Gastrocnemius medialis (tissue), 4 donors: ENCODE results near the gene LRRK1.

Experiments
- POLR2A ChIP-seq, 2 donors: fragments of 450-650 bp; IDR thresholded peaks; one replicate each; pipeline ENCODE4 v1.6.1; 2017; ENCODE audit warnings: antibody characterized with exemption in 2 of 2, mild to moderate bottlenecking in 2 of 2, moderate library complexity in 2 of 2
- TF ChIP-seq, protein P1 (sequence below), 5 experiments: fragments of 450-650 bp in 3 of 5; fragments of 200-600 bp in 2 of 5; sonication (generic) in 2 of 5; IDR thresholded peaks in 4 of 5; conservative IDR thresholded peaks in 1 of 5; 1 replicate in 4 of 5; 2 replicates in 1 of 5; pipeline ENCODE4 v1.5.1; 2016 to 2019; ENCODE audit warnings: antibody characterized with exemption in 5 of 5, mild to moderate bottlenecking in 3 of 5, moderate library complexity in 3 of 5

DNA sequence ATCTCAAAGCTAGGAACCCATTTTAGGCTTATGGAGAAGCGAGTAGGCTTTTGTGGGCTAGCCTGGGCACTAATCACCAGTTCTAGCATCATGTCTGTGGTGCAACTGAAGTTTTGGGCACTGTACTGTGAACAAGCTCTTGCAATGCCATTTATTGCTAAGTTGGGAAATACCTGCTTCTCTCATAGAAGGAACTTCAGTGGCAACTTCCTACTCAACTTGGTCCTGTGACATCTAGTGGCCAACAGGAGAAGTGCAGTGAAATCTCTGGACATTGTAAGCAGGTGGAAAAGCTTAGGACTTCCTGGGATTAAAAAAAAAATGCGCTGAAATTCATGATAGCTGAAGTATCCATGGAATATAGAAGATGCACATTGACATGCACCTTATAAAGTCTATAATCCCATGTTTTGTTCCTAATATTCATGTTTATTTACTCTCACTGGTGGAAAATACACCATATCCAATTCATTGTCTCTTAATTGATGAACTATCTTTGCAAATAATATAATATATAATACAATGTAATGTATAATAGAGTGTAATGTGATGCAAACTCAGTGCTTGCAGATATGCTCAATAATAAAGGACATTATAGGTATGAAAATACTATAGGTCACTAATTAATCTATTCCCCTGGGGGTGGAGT lies 46.0 kb upstream of the LRRK1 start:
- TF ChIP-seq, protein P1, sequence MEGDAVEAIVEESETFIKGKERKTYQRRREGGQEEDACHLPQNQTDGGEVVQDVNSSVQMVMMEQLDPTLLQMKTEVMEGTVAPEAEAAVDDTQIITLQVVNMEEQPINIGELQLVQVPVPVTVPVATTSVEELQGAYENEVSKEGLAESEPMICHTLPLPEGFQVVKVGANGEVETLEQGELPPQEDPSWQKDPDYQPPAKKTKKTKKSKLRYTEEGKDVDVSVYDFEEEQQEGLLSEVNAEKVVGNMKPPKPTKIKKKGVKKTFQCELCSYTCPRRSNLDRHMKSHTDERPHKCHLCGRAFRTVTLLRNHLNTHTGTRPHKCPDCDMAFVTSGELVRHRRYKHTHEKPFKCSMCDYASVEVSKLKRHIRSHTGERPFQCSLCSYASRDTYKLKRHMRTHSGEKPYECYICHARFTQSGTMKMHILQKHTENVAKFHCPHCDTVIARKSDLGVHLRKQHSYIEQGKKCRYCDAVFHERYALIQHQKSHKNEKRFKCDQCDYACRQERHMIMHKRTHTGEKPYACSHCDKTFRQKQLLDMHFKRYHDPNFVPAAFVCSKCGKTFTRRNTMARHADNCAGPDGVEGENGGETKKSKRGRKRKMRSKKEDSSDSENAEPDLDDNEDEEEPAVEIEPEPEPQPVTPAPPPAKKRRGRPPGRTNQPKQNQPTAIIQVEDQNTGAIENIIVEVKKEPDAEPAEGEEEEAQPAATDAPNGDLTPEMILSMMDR (IDR thresholded peaks at IDR 0.05 in 4 of 5, conservative IDR thresholded peaks at IDR 0.05 in 1 of 5) = peak; percentile 83 to 95 (median 89)
- no peak for TF ChIP-seq POLR2A (IDR thresholded peaks at IDR 0.05)
